Measurements from ENCODE around the gene HRH4. TPM values are rescaled to one million over a fixed set of nuclear protein-coding genes. Genes with fewer than 3 reads are reported as not detected.

Gene HRH4
- total and polyA plus RNA-seq, 2 of the 13 experiments (the other 11 are each of a cell fraction or from before 2014, with no cell fraction given): not detected

DNA sequence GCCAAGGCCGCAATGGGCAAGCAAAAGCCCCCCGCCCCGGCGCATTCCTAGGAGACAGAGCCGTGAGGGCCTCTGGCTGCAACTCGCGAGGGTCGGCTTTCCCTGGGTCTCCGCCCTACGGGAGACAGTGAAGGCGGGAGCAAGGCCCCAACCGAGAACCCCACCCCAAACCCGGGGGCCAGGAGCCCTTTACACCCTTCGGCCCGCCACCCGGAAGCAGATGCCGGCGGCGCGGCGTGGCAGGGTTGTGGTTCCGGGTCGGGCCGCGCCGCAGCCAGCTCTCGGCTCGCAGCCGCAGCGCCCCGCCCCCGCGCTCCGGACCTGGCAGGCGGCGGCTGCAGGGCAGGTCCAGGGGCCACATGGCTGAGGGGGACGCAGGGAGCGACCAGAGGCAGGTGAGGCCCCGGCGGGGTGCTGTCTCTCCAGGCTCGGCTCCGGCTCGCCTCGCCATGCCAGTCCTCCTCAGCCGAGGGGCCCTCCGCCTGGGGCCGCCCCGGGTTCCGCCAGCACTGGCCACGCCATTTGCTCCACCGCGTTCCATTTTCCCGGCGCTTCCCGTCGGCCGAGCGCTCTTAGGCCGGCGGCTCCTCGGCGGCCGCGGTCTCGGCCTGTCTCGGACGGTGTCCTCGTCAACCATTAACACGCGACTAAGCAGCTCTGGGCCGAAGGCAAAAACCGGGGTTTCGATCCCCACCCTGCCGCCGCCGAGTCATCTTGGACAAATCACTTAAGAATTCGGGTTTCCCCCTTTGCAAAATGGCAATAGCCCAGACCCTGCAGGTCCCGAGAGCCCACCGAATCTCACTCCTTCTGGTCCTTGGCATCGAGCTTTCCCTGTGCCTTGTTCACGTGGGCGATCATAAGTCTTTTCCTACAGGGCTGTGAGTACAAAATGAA, 33.8 kb upstream of the HRH4 start, which contains the start of gene IMPACT (continued):
- TF ChIP-seq ZNF10 (CRISPR knock-in tag; IDR thresholded peaks at IDR 0.05; ENCODE audit: borderline replicate concordance, low read depth): no peak
- TF ChIP-seq, protein P1, sequence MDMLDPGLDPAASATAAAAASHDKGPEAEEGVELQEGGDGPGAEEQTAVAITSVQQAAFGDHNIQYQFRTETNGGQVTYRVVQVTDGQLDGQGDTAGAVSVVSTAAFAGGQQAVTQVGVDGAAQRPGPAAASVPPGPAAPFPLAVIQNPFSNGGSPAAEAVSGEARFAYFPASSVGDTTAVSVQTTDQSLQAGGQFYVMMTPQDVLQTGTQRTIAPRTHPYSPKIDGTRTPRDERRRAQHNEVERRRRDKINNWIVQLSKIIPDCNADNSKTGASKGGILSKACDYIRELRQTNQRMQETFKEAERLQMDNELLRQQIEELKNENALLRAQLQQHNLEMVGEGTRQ (IDR thresholded peaks at IDR 0.05; ENCODE audit: low read depth, low read length): no peak
- TF ChIP-seq, protein P1 (CRISPR knock-in tag; IDR thresholded peaks at IDR 0.05; ENCODE audit: borderline replicate concordance): no peak
- TF ChIP-seq, protein P2, sequence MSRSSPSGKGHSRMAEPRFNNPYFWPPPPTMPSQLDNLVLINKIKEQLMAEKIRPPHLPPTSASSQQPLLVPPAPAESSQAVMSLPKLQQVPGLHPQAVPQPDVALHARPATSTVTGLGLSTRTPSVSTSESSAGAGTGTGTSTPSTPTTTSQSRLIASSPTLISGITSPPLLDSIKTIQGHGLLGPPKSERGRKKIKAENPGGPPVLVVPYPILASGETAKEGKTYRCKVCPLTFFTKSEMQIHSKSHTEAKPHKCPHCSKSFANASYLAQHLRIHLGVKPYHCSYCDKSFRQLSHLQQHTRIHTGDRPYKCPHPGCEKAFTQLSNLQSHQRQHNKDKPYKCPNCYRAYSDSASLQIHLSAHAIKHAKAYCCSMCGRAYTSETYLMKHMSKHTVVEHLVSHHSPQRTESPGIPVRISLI (CRISPR knock-in tag; IDR thresholded peaks at IDR 0.05; ENCODE audit: borderline replicate concordance): no peak
- no peak for TF ChIP-seq FOSL2 (CRISPR knock-in tag; IDR thresholded peaks at IDR 0.05)
- TF ChIP-seq PITX1 (CRISPR knock-in tag; IDR thresholded peaks at IDR 0.05): no peak
- no peak for TF ChIP-seq DNMT3B (CRISPR knock-in tag; conservative IDR thresholded peaks at IDR 0.05)
- TF ChIP-seq NFATC3 (CRISPR knock-in tag; IDR thresholded peaks at IDR 0.05): no peak
- no peak for TF ChIP-seq ZBTB7A (CRISPR knock-in tag; IDR thresholded peaks at IDR 0.05)
- TF ChIP-seq NFIC (IDR thresholded peaks at IDR 0.05; ENCODE audit: low read length): no peak; the same call in 1 of the 2 replicates
- TF ChIP-seq KMT2A (CRISPR knock-in tag; IDR thresholded peaks at IDR 0.05): no peak
- TF ChIP-seq MEF2D (CRISPR knock-in tag; IDR thresholded peaks at IDR 0.05): no peak
- TF ChIP-seq, protein P3, sequence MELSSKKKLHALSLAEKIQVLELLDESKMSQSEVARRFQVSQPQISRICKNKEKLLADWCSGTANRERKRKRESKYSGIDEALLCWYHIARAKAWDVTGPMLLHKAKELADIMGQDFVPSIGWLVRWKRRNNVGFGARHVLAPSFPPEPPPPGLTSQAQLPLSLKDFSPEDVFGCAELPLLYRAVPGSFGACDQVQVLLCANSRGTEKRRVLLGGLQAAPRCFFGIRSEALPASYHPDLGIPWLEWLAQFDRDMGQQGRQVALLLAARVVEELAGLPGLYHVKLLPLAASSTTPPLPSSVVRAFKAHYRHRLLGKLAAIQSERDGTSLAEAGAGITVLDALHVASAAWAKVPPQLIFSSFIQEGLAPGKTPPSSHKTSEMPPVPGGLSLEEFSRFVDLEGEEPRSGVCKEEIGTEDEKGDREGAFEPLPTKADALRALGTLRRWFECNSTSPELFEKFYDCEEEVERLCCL (CRISPR knock-in tag; IDR thresholded peaks at IDR 0.05; ENCODE audit: borderline replicate concordance): no peak
- TF ChIP-seq SMARCE1 (IDR thresholded peaks at IDR 0.05; ENCODE audit: borderline replicate concordance): no peak
- no peak for TF ChIP-seq MAF1 (CRISPR knock-in tag; IDR thresholded peaks at IDR 0.05; ENCODE audit: borderline replicate concordance)
- peak; percentile 27 for TF ChIP-seq AGO1 (IDR thresholded peaks at IDR 0.05; ENCODE audit: low read depth, low read length, poor library complexity, severe bottlenecking)
- TF ChIP-seq ZNF501 (CRISPR knock-in tag; IDR thresholded peaks at IDR 0.05): peak; percentile 19; the same call in 1 of the 2 replicates
- TF ChIP-seq ZNF563 (CRISPR knock-in tag; IDR thresholded peaks at IDR 0.05): peak; percentile 81
- no peak for TF ChIP-seq ZNF382 (CRISPR knock-in tag; IDR thresholded peaks at IDR 0.05; ENCODE audit: borderline replicate concordance)
- no peak for TF ChIP-seq ZKSCAN1 (IDR thresholded peaks at IDR 0.05; ENCODE audit: low read length)
- TF ChIP-seq, protein P4, sequence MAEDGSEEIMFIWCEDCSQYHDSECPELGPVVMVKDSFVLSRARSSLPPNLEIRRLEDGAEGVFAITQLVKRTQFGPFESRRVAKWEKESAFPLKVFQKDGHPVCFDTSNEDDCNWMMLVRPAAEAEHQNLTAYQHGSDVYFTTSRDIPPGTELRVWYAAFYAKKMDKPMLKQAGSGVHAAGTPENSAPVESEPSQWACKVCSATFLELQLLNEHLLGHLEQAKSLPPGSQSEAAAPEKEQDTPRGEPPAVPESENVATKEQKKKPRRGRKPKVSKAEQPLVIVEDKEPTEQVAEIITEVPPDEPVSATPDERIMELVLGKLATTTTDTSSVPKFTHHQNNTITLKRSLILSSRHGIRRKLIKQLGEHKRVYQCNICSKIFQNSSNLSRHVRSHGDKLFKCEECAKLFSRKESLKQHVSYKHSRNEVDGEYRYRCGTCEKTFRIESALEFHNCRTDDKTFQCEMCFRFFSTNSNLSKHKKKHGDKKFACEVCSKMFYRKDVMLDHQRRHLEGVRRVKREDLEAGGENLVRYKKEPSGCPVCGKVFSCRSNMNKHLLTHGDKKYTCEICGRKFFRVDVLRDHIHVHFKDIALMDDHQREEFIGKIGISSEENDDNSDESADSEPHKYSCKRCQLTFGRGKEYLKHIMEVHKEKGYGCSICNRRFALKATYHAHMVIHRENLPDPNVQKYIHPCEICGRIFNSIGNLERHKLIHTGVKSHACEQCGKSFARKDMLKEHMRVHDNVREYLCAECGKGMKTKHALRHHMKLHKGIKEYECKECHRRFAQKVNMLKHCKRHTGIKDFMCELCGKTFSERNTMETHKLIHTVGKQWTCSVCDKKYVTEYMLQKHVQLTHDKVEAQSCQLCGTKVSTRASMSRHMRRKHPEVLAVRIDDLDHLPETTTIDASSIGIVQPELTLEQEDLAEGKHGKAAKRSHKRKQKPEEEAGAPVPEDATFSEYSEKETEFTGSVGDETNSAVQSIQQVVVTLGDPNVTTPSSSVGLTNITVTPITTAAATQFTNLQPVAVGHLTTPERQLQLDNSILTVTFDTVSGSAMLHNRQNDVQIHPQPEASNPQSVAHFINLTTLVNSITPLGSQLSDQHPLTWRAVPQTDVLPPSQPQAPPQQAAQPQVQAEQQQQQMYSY (CRISPR knock-in tag; IDR thresholded peaks at IDR 0.05): 0 out of 2 replicates have a peak, but pooled peaks have one; percentile 13
- no peak for TF ChIP-seq ZFP37 (CRISPR knock-in tag; IDR thresholded peaks at IDR 0.05; ENCODE audit: borderline replicate concordance)
